Transverse colon (tissue), 4 donors: ENCODE data around the gene IQSEC3. TPM values are rescaled to one million over a fixed set of nuclear protein-coding genes. Genes with fewer than 3 reads are reported as not detected.

Experiments
- DNase-seq: peaks from one replicate; pipeline ENCODE4 v3.0.0-alpha.2; 2019
- H3K27ac ChIP-seq, 4 donors: fragments of 200-600 bp; sonication (generic); 2 replicates each; pipeline ENCODE4 v1.5.1; 2016 to 2018; ENCODE audit warnings: inconsistent platforms in 4 of 4
- H3K27me3 ChIP-seq: fragments of 200-600 bp; sonication (generic); 2 replicates; pipeline ENCODE4 v1.5.1; 2017; ENCODE audit warnings: inconsistent platforms
- H3K36me3 ChIP-seq, 4 donors: fragments of 200-600 bp; sonication (generic); 2 replicates each; pipeline ENCODE4 v1.5.1; 2017 to 2019; ENCODE audit warnings: inconsistent platforms in 4 of 4
- H3K4me1 ChIP-seq, 4 donors: fragments of 200-600 bp; sonication (generic); 2 replicates each; pipeline ENCODE4 v1.5.1; 2017 to 2020; ENCODE audit warnings: inconsistent platforms in 4 of 4
- H3K4me3 ChIP-seq, 4 donors: fragments of 200-600 bp; sonication (generic); 1 replicate in 1 of 4; 2 replicates in 3 of 4; pipeline versions ENCODE4 v1.5.1 to v1.6.1; 2017 to 2019; ENCODE audit warnings: inconsistent platforms in 4 of 4
- H3K9me3 ChIP-seq, 2 donors: fragments of 200-600 bp; sonication (generic); 2 replicates each; pipeline ENCODE4 v1.5.1; 2017 to 2019; ENCODE audit warnings: inconsistent platforms in 2 of 2
- EP300 ChIP-seq: sonication (generic); formaldehyde crosslinking; IDR thresholded peaks from one replicate; pipeline ENCODE4 v1.6.1; 2017; ENCODE audit warnings: antibody characterized with exemption, low read depth
- POLR2A ChIP-seq: fragments of 450-650 bp; IDR thresholded peaks from one replicate; pipeline ENCODE4 v1.6.1; 2016; ENCODE audit warnings: antibody characterized with exemption, mild to moderate bottlenecking, moderate library complexity
- POLR2AphosphoS5 ChIP-seq, 3 donors: sonication (generic); formaldehyde crosslinking; IDR thresholded peaks; one replicate each; pipeline ENCODE4 v1.6.1; 2016; ENCODE audit warnings: antibody characterized with exemption in 3 of 3
- WGBS, 2 donors: methylation state at CpG; one replicate each; pipeline ENCODE4 v1.1.5; 2018; ENCODE audit warnings: low coverage in 1 of 2; 5-methylcytosine and 5-hydroxymethylcytosine counted together
- in situ Hi-C, 4 donors: fragments of 200-750 bp; cut with MboI; loops; one replicate each; pipeline versions ENCODE4 v1.15.0 to v1.15.1; 2017; ENCODE audit warnings: low sequenced_read_pairs in 3 of 4, low pct_ligation_motif_present in 1 of 4, low pct_unique_long_range_greater_than_20kb in 1 of 4
- intact Hi-C: fragments of 100-400 bp; cut with DNase I; formaldehyde crosslinking; loops from one replicate; pipeline ENCODE4 v1.15.1; 2023; ENCODE audit warnings: low total_unique reads
- total RNA-seq, 4 donors: library from RNA; depleted of rRNA; stranded (reverse); fragments of >200 nt; gene quantifications; one replicate each; pipeline ENCODE4 v1.1.0, GENCODE V29; 2016
- TF ChIP-seq, protein P1 (sequence below), 5 experiments: fragments of 200-600 bp in 3 of 5; fragments of 450-650 bp in 2 of 5; sonication (generic) in 3 of 5; IDR thresholded peaks; 1 replicate in 2 of 5; 2 replicates in 3 of 5; pipeline ENCODE4 v1.5.1; 2016 to 2017; ENCODE audit warnings: antibody characterized with exemption in 5 of 5, inconsistent platforms in 3 of 5, mild to moderate bottlenecking in 2 of 5, moderate library complexity in 1 of 5

Gene IQSEC3
- total RNA-seq, 4 donors from 2014 or later: 0.16 to 35.4 (median 0.27) TPM; not detected in 1

DNA sequence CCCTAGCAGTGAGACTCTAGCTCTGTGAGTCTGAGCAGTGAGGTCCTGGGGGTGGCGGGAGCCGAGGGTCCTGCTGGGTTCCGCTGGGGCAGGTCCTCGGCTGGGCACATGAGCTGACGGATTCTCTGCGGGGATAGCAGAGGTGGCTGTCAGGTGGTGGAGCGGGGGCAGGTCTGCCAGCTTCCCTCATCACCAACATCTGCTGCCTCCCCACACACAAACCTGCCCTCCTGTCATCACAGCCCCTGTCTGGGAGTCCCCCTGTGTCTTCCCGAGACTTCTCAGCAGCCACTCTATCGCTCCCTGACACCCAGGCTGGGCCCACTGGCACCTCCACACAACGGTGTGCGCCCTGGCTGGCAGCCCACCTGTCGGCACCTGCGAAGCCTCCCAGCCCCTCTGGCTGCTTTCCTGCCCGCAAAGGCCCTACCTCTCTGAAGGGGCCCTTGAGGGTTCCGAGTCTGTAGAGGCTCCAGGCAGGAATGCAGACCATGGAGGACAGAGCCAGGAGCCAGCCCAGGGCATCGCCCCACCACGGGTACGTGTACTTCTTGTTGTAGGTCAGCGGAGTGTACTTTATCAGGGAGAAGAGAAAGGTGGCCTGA, 154.5 kb downstream of the IQSEC3 start:
- whole genome bisulfite sequencing, 2 donors: 89% methylated on average over 19 of the region's 19 CpGs; no CpG with 5 or more reads in 1 of the 2 donors
- Histone ChIP-seq H3K36me3 (no peaks in the 10 kb centered on the region), H3K4me1 (no peaks in the 10 kb centered on the region), H3K4me3 (no peak overlapping the region), H3K27me3 (no peaks in the 10 kb centered on the region), H3K27ac (no peak overlapping the region), H3K9me3 (no peaks in the 10 kb centered on the region)
- in situ Hi-C loops: no loop called here
- intact Hi-C loops: no loop called here
- TF ChIP-seq POLR2AphosphoS5 (IDR thresholded peaks at IDR 0.05) (no peak), POLR2A (no peak), EP300 (no peak)
- TF ChIP-seq, protein P1, sequence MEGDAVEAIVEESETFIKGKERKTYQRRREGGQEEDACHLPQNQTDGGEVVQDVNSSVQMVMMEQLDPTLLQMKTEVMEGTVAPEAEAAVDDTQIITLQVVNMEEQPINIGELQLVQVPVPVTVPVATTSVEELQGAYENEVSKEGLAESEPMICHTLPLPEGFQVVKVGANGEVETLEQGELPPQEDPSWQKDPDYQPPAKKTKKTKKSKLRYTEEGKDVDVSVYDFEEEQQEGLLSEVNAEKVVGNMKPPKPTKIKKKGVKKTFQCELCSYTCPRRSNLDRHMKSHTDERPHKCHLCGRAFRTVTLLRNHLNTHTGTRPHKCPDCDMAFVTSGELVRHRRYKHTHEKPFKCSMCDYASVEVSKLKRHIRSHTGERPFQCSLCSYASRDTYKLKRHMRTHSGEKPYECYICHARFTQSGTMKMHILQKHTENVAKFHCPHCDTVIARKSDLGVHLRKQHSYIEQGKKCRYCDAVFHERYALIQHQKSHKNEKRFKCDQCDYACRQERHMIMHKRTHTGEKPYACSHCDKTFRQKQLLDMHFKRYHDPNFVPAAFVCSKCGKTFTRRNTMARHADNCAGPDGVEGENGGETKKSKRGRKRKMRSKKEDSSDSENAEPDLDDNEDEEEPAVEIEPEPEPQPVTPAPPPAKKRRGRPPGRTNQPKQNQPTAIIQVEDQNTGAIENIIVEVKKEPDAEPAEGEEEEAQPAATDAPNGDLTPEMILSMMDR (IDR thresholded peaks at IDR 0.05): no peak
- no peak for DNase-seq

DNA sequence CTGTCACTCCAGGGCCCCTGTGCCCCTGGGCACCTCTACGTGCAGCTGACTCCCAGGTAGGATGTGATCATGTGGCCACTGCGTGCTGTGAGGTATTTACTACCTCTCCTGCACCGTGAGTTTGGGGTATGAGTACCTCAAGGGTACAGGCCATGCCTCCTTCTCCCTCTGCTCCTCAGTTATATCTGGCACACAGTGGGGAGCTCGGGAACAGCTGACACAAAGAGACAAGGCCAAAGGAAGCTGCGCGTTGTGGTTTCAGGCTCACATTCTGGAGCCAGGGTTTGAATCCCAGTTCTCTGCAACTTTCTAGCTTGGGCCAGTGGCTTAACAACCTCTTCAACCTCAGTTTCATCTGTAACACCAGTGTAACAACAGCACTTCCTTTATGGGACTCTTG, 155.2 kb downstream of the IQSEC3 start:
- in situ Hi-C loops (no loop called here), intact Hi-C loops (no loop called here)
- no peak for TF ChIP-seq EP300
- no peak for TF ChIP-seq POLR2AphosphoS5 (IDR thresholded peaks at IDR 0.05)
- TF ChIP-seq, protein P1 (IDR thresholded peaks at IDR 0.05): no peak
- 71% methylated on average over 6 of the region's 6 CpGs; no CpG with 5 or more reads in 1 of the 2 donors for WGBS, 2 donors
- H3K4me3 ChIP-seq: no peak overlapping the region
- H3K36me3 ChIP-seq: no peaks in the 10 kb centered on the region
- H3K9me3 ChIP-seq: no peaks in the 10 kb centered on the region
- H3K27me3 ChIP-seq: no peaks in the 10 kb centered on the region
- no peaks in the 10 kb centered on the region for H3K4me1 ChIP-seq
- H3K27ac ChIP-seq: no peak overlapping the region
- no peak for DNase-seq

DNA sequence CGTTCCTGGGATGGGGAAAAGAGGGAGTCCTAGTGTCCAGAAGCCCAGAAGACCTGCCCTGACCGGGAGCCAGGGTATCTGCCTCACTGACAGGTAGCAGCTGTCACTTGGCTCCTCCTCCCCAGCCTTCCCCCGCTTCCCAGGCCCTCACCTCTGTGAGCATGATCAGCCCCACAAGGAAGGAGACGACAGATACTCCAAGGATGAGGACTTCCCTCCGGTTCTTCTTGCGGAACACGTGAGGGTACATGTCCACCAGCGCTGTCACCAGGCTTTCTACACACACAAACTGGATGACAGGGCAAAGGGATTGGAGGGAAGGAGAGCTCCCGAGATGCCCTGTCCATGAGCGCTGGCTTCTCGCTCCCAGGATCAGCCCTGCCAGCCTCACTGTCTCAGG, 157.3 kb downstream of the IQSEC3 start:
- 72 to 100% methylated on average over 1 to 8 of the region's 11 CpGs for WGBS, 2 donors
- H3K4me3 ChIP-seq: no peak overlapping the region
- no peaks in the 10 kb centered on the region for H3K36me3 ChIP-seq
- no peaks in the 10 kb centered on the region for H3K4me1 ChIP-seq
- no peaks in the 10 kb centered on the region for H3K9me3 ChIP-seq
- DNase-seq: no peak
- intact Hi-C loops (no loop called here), in situ Hi-C loops (no loop called here)
- TF ChIP-seq, protein P1 (IDR thresholded peaks at IDR 0.05): no peak
- no peak overlapping the region for H3K27ac ChIP-seq
- peaks cover 4% of the 10 kb centered on the region for H3K27me3 ChIP-seq

DNA sequence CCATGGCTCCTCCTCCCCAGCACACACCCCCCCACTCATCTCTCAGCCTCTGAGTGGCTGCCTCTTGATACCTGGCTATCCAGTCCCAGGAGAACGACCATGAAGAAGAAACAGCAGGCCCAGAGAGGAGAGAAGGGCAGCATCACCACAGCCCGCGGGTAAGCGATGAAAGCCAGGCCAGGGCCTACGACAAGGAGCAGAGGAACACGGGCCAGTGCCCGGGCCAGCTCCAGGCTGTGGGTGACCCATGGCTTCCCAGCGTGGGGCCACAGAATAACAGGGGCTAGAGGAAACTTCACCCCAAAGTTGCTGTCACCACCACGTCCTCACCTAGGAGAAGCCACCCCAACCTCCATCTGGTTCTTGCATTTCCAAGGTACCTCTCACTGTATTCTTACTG, 157.8 kb downstream of the IQSEC3 start:
- intact Hi-C loops: no loop called here

More for the DNA sequence above, 157.8 kb downstream of the IQSEC3 start:
- TF ChIP-seq, protein P1 (IDR thresholded peaks at IDR 0.05): no peak
- no peak for TF ChIP-seq EP300
- TF ChIP-seq POLR2AphosphoS5 (IDR thresholded peaks at IDR 0.05): no peak
- no peak for TF ChIP-seq POLR2A
- Histone ChIP-seq H3K4me1 (no peaks in the 10 kb centered on the region), H3K9me3 (no peaks in the 10 kb centered on the region), H3K27ac (no peak overlapping the region), H3K27me3 (peaks cover 5% of the 10 kb centered on the region), H3K4me3 (no peak overlapping the region), H3K36me3 (no peaks in the 10 kb centered on the region)
- 87 to 100% methylated on average over 2 to 9 of the region's 9 CpGs for WGBS, 2 donors
- in situ Hi-C loops: no loop called here
- DNase-seq: no peak
